Fibroblast of mammary gland (primary cell): Measurements from ENCODE around the gene MTCH2.

Experiments
- DNase-seq: peaks from one replicate; pipeline ENCODE4 v3.0.0-alpha.2; 2010; ENCODE audit warnings: low read depth
- H3K4me3 ChIP-seq: 2 replicates; pipeline ENCODE4 v1.5.1; 2011; ENCODE audit warnings: low read depth, mild to moderate bottlenecking, low read length, moderate library complexity; ENCODE audit not compliant: control insufficient read depth
- CTCF ChIP-seq: conservative IDR thresholded peaks from 2 replicates; pipeline ENCODE4 v1.5.1; 2011; ENCODE audit warnings: low read depth, low read length, inconsistent platforms; ENCODE audit not compliant: control insufficient read depth, insufficient read depth

MTCH2 gene

GRCh38 chr11:47616726-47617416 is 25.5 kb downstream of the MTCH2 start:
- peak; percentile 85 for DNase-seq
- H3K4me3 ChIP-seq: no peak overlapping the region
- TF ChIP-seq CTCF: peak; percentile 99

GRCh38 chr11:47615249-47615648 is 27.1 kb downstream of the MTCH2 start:
- TF ChIP-seq CTCF: no peak
- no peak overlapping the region for H3K4me3 ChIP-seq
- no peak for DNase-seq

GRCh38 chr11:47611348-47611794 is 31.0 kb downstream of the MTCH2 start:
- no peak for DNase-seq
- no peak overlapping the region for H3K4me3 ChIP-seq
- no peak for TF ChIP-seq CTCF

- no peak overlapping the region for H3K4me3 ChIP-seq
- no peak for TF ChIP-seq CTCF
- no peak for DNase-seq
These were observed 32.7 kb downstream of the MTCH2 start for GRCh38 chr11:47609675-47610074.

GRCh38 chr11:47607380-47607779 is 35.0 kb downstream of the MTCH2 start:
- peak; percentile 99 for DNase-seq
- TF ChIP-seq CTCF: no peak
- H3K4me3 ChIP-seq: no peak overlapping the region

- no peak overlapping the region for H3K4me3 ChIP-seq
- DNase-seq: peak; percentile 89
- TF ChIP-seq CTCF: no peak
These were observed 35.6 kb downstream of the MTCH2 start for GRCh38 chr11:47606731-47607130.

GRCh38 chr11:47605921-47606320 is 36.4 kb downstream of the MTCH2 start:
- no peak for DNase-seq
- no peak for TF ChIP-seq CTCF

More at GRCh38 chr11:47605921-47606320, 36.4 kb downstream of the MTCH2 start:
- H3K4me3 ChIP-seq: no peak overlapping the region
